Measurements from ENCODE around the gene SNAPC2. TPM values are rescaled to one million over a fixed set of nuclear protein-coding genes. Genes with fewer than 3 reads are reported as not detected.

Gene SNAPC2
- total and polyA plus RNA-seq, 2 of the 13 experiments (the other 11 are each of a cell fraction or from before 2014, with no cell fraction given) = 10.2 to 12.7 TPM

GRCh38 chr19:7925171-7925851 is 5.2 kb downstream of the SNAPC2 start (continued):
- TF ChIP-seq NCOA1 (CRISPR knock-in tag; IDR thresholded peaks at IDR 0.05) (no peak), CC2D1A (CRISPR knock-in tag; IDR thresholded peaks at IDR 0.05) (no peak), ZNF724P (CRISPR knock-in tag; IDR thresholded peaks at IDR 0.05; ENCODE audit: borderline replicate concordance) (peak; percentile 85), ZBED4 (CRISPR knock-in tag; IDR thresholded peaks at IDR 0.05; ENCODE audit: borderline replicate concordance) (0 out of 2 replicates have a peak, but pooled peaks have one; percentile 33), BORCS8-MEF2B (CRISPR knock-in tag; IDR thresholded peaks at IDR 0.05) (peak; percentile 82; the same call in 1 of the 2 replicates), ZNF484 (CRISPR knock-in tag; IDR thresholded peaks at IDR 0.05; ENCODE audit: borderline replicate concordance, low read depth) (no peak), ZFP82 (CRISPR knock-in tag; IDR thresholded peaks at IDR 0.05; ENCODE audit: borderline replicate concordance) (no peak; the same call in 1 of the 2 replicates), ZBTB7B (CRISPR knock-in tag; IDR thresholded peaks at IDR 0.05) (peak; percentile 90), THRA (CRISPR knock-in tag; IDR thresholded peaks at IDR 0.05; ENCODE audit: borderline replicate concordance) (no peak), FLYWCH1 (CRISPR knock-in tag; IDR thresholded peaks at IDR 0.05) (no peak), IKZF5 (CRISPR knock-in tag; IDR thresholded peaks at IDR 0.05) (0 out of 2 replicates have a peak, but pooled peaks have one; percentile 27), MTF2 (CRISPR knock-in tag; IDR thresholded peaks at IDR 0.05; ENCODE audit: borderline replicate concordance) (no peak), KLF6 (CRISPR knock-in tag; IDR thresholded peaks at IDR 0.05) (no peak), HOXA9 (CRISPR knock-in tag; IDR thresholded peaks at IDR 0.05; ENCODE audit: borderline replicate concordance) (peak; percentile 87), ZBTB33 (CRISPR knock-in tag; IDR thresholded peaks at IDR 0.05) (peak; percentile 55; the same call in 1 of the 2 replicates), ZFAT (CRISPR knock-in tag; conservative IDR thresholded peaks at IDR 0.05) (no peak), ZNF576 (CRISPR knock-in tag; IDR thresholded peaks at IDR 0.05) (no peak), PBX2 (CRISPR knock-in tag; IDR thresholded peaks at IDR 0.05) (no peak), JUN (CRISPR knock-in tag; IDR thresholded peaks at IDR 0.05) (no peak)
